Measurements from ENCODE around the gene NKAIN2.

The NKAIN2 gene

DNA sequence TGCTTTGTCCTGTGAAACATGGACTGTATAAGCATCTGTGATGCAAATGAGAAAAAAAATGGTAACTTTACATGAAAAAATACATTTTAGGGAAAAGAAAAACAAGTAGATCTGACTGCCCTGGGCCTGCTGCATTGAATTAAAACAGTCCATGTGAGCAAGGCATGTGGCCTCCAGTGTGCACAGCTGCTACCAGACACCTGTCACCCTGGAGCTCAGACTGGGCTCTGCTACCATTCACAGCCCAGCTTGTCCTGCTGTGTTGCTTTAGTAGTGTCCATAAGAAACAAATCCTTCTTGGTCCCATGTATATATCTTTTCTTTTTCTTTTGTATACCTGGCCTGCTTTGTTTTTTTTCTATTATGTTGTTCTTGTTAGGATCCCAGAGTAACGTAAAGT lies 315.9 kb downstream of the NKAIN2 start:
- no peak overlapping the region for H3K27ac ChIP-seq
- TF ChIP-seq ZFX (IDR thresholded peaks at IDR 0.05; ENCODE audit: borderline replicate concordance): no peak
- TF ChIP-seq, protein P1, sequence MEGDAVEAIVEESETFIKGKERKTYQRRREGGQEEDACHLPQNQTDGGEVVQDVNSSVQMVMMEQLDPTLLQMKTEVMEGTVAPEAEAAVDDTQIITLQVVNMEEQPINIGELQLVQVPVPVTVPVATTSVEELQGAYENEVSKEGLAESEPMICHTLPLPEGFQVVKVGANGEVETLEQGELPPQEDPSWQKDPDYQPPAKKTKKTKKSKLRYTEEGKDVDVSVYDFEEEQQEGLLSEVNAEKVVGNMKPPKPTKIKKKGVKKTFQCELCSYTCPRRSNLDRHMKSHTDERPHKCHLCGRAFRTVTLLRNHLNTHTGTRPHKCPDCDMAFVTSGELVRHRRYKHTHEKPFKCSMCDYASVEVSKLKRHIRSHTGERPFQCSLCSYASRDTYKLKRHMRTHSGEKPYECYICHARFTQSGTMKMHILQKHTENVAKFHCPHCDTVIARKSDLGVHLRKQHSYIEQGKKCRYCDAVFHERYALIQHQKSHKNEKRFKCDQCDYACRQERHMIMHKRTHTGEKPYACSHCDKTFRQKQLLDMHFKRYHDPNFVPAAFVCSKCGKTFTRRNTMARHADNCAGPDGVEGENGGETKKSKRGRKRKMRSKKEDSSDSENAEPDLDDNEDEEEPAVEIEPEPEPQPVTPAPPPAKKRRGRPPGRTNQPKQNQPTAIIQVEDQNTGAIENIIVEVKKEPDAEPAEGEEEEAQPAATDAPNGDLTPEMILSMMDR (IDR thresholded peaks at IDR 0.05): no peak

DNA sequence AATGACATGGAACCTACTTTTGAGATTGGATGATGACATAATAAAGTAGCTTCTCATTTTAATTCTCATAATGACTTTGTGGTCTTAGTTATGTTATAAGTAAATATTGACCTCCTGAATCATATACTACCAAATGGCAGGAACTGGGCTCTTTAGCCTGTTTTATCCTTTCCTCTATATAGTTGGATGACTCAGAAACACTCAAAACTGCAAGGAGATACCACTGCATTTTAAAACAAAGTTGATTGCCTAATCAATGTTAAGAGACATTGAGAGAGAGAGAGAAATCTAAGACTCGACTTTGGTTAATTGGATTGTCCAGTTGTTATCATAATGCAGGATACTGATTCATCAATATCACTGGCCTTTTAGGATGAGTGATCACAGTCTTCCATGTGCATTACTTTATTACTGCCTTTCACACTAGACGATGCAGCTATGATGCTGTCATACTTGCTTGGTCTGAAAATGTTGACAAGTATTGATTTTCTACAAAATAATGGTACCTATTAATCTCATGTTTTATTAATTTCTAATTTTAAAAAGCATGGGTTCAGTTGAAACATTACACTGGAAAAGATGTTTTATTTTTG lies 320.0 kb downstream of the NKAIN2 start:
- TF ChIP-seq, protein P1 (IDR thresholded peaks at IDR 0.05): no peak
- no peak for TF ChIP-seq ZFX (IDR thresholded peaks at IDR 0.05; ENCODE audit: borderline replicate concordance)
- no peak overlapping the region for H3K27ac ChIP-seq

DNA sequence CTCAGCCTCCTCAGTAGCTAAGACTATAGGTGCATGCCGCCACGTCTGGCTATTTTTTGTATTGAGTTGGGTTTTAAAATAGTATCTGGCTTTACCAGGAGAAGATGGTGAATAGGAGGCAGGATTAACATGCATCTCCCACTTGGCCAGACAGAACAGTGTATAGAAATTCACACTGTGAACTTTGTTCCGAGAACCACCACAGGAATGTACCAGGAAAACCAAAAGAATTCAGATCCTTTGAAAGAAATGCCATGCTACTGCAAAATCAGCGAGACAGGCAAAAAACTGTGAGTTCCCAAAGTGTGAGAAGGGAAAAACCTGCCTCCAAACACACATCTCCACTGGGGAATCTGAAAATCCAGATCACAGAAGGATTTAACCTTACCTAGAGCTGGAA lies 327.6 kb downstream of the NKAIN2 start:
- no peak overlapping the region for H3K27ac ChIP-seq
- no peak for TF ChIP-seq ZFX (IDR thresholded peaks at IDR 0.05; ENCODE audit: borderline replicate concordance)
- TF ChIP-seq, protein P1 (IDR thresholded peaks at IDR 0.05): no peak

DNA sequence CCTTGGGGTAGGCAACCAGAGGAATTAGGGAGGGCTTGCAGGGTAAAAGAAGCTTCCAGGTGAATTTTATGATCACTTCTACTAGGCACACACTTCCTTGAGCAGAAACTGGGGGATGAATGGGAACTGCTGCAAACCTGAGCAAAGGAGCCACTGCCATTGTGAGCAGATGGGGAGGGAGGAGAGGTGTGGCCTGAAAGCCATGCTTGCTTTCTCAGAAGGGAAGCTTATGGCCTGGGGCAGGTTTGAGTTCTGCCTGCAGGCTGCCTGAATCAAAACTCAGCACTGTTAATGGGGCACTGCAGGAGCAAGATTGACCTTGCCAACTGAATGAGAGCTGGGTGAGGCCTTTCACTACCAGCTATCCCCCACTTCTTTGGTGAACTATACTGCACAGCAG lies 328.1 kb downstream of the NKAIN2 start:
- H3K27ac ChIP-seq: no peak overlapping the region
- TF ChIP-seq, protein P1 (IDR thresholded peaks at IDR 0.05): no peak
- no peak for TF ChIP-seq ZFX (IDR thresholded peaks at IDR 0.05; ENCODE audit: borderline replicate concordance)

DNA sequence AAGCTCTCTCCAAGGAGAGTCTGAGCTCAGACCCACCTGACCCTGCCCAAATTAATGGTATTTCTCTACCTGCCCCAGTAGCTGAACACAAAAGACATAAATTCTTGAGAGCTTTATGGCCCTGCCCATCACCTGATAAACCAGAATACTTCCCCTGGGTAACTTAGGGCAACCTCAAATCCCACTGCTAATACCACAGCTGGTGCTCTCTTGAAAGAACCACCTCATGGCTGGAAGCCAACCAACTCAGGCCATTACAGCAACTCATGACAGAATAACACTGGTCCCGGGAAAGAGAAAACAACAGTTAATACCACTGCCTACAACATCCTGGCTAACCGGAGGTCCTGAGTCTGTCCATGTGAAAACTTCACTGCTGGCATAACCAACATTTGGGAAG lies 328.6 kb downstream of the NKAIN2 start:
- TF ChIP-seq, protein P1 (IDR thresholded peaks at IDR 0.05): no peak
- no peak for TF ChIP-seq ZFX (IDR thresholded peaks at IDR 0.05; ENCODE audit: borderline replicate concordance)
- no peak overlapping the region for H3K27ac ChIP-seq

DNA sequence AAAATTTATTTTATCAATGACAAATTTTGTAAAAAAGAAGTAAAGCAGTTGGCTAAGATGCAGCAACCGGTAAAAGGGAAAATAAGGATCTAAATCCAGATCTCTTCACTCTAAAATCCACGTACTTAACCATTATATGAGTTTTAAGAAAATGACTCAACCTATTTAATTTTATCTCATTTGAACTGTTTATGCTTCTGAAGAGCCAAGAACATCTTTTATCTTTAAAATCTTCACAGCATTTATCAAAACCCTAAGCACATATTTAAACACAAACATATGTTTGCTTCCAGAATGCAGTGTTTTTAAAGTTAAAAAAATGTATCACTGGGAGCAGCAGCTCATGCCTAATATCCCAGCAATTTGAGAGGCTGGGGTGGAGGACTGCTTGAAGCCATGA lies 339.2 kb downstream of the NKAIN2 start:
- TF ChIP-seq ZFX (IDR thresholded peaks at IDR 0.05; ENCODE audit: borderline replicate concordance): no peak
- TF ChIP-seq, protein P1 (IDR thresholded peaks at IDR 0.05): no peak
- no peak overlapping the region for H3K27ac ChIP-seq

DNA sequence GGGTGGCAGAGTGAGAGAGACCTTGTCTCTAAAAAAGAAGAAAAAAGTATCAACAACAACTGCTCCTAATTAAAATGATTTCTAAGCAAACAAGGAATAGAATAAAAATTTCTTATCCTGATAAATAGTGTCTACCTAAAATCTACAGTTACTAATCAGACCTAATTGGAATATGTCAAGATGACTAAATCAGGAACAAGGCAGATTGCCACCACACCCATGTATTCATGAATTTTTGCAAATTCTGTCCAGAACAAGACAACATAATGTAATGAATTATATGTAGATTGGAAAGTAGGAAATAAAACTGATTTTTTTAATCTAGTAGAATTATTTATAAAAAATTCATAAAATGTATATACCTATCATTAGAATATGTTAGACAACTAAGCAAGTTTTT lies 339.8 kb downstream of the NKAIN2 start:
- no peak overlapping the region for H3K27ac ChIP-seq
- TF ChIP-seq, protein P1 (IDR thresholded peaks at IDR 0.05): no peak
- TF ChIP-seq ZFX (IDR thresholded peaks at IDR 0.05; ENCODE audit: borderline replicate concordance): no peak

Data from 22Rv1 (cell line).